ENCODE data around the gene STOX1.
"Not testable (repeated sequence)": the region's sequence is repeated elsewhere in the genome, so short reads cannot be mapped to it uniquely, and the experiment has no call there.

Gene STOX1

DNA sequence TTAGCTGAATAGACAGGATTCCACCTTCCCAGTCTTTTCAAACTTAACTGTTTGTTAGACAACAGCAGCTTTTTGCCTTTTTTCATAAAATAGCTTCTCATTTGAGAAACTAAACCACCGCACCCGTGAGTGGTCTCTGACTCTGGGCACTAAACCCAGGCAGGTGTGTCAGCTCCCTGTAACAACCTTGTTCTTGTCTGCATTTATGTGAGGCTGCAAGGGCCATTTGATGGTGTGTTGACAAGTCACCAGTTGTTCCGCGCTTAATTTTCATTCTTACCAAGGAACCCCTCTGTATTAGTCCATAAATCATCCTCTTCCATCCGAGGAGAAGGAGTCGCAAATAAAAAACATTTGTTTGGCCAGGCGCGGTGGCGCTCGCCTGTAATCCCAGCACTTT, 1.5 kb downstream of the STOX1 start:
- DNase-seq (ENCODE audit: low spot score) = no peak

DNA sequence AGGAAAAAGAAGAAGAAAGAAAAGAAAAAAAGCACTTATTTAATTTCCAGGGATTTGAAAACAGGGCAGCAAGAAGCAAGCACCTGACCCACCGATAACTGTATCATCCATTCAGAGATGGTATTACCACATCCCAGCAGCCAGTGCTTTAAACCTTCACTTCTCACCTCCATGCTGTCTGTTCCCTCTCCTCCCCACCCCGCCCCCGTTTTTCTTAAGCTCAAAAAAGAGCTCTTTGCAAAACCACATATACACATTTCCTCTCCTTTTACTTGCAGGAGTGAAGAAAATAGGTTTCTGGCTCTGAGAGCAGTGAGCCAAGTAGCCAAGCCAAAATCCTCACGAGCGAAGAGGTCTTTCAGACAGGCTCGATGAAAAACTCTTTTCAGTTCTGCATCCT, 2.2 kb downstream of the STOX1 start:
- DNase-seq (ENCODE audit: low spot score) = no peak

DNA sequence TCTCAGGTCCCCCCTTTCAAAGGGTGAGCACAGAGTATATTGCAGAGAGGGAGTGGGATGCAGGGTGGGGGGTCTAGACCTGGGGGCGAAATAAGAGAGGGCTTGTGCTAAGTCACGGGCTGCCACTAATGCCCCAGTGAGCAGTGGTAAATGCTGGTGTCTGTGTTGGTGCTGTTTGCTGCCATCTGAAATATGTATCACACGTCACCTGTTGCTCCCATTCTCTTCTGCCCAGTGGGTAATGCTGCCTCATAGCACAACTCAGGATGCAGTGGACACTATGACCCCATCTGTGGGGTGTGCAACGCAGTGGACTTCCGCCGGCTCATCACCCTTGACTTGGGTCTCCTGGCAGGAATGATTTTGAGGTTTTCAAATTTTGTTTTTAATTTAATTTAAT, 2.6 kb downstream of the STOX1 start:
- no peak for DNase-seq (ENCODE audit: low spot score)

DNA sequence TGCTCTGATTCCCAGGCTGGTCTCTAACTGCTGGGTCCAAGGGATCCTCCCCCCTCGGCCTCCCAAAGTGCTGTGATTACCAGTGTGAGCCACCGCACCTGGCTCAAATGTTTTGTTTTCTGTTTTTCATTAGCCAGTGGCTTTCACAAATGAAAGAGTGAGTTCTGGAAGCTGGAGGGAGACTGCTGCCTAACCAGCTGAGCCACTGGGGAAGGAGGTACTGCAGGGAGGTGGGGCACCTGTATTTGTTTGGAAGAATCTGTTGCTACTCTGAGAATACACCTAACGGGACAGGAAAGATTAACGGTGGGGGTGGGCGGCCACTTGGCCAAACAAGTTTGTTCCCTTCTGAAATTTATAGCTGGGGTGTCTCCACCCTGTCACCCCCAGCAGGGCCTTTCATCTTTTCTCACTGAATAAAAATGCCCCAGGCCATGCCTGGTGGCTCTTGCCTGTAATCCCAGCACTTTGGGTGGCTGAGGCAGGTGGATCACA, 4.7 kb downstream of the STOX1 start:
- DNase-seq (ENCODE audit: low spot score) = no peak

DNA sequence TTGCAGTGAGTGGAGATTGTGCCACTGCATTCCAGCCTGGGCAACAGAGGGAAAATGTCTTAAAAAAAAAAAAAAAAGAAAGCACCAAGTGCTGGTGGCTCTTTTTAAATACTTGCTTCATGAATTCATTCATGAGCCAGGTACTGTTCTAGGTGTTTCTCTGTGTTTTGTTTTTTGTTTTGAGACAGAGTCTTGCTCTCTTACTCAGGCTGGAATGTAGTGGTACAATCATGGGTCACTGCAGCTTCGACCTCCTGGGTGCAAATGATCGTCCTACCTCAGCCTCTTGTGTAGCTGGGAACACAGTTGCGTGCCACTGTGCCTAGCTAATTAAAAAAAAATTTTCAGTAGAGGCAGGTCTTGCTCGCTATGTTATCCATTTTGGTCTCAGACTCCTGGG, 5.3 kb downstream of the STOX1 start:
- no peak for DNase-seq (ENCODE audit: low spot score)

DNA sequence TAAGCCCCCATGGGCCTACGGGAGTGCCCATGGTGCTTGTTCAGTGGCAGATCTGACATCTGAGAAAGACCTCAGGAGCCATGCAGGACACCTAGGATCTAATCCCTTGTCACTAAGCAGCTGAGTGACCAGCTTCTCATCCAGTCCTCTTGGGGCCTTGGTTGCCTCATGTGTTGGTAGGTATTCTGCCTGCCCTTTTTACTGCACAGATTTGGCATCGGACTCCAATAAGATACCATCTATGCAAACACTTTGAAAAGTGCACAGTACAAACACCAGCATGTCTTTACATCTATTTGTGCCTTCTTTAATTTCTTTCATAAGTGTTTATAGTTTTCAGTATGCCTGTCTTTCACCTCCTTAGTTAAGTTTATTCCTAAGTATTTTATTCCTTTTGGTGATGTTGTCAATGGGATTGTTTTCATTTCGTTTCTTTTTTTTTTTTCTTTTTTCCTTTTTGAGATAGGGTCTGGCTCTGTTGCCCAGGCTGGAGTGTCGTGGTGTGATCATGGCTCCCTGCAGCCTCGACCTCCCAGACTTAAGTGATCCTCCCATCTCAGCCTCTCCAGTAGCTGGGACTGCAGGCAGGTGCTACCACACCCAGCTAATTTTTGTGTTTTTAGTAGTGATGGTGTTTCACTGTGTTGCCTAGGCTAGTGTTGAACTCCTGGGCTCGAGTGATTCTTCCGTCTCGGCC, 10.4 kb downstream of the STOX1 start:
- no peak for DNase-seq (ENCODE audit: low spot score)

DNA sequence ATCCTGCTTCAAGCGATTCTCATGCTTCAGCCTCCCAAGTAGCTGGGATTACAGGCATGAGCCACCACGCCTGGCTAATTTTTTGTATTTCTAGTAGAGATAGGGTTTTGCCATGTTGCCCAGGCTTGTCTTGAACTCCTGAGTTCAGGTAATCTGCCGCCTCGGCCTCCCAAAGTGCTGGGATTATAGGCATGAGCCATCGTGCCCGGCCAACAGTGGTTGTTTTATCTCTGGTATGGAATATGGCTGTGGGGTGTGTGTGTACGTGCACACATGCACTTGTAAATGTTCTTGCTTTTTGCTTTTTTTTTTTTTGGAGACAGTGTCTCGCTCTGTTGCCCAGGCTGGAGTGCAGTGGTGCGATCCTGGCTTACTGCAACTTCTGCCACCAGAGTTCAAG, 13.3 kb downstream of the STOX1 start:
- not testable (repeated sequence) for DNase-seq (ENCODE audit: low spot score)

DNA sequence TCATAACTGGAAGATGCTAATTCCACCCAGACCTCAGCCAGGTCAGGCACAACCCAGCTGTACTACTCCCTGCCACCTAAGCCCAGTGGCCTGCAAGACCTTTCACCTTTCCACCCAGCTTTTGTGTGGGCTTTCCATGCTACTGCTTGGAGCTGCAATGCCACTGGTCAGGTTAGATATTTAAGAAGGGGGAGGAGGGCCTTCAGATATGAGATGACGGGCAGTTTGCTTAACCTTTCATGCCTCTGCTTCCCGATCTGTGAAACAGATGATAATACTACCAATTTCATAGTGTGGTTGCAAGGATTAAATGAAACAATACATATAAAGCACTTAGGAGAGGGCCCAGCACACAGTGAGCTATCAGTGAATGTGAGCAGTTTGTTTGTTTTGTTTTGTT, 20.9 kb downstream of the STOX1 start:
- DNase-seq (ENCODE audit: low spot score) = no peak

DNA sequence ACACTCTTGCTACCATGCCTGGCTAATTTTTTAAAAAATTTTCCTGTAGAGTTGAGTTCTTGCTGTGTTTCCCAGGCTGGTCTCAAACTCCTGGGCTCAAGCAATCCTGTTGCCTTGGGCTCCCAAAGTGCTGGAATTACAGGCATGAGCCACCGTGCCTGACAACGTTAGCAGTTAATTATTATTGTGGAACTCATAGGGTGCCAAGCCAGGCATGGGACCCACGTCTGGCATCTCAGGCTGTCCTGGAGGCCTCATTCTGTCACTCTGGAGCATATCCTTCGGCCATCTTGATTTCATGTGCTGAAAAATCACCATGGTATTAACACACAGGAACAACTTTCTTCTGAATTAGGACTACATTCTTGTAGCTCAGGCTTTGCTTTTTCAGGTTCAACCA, 21.5 kb downstream of the STOX1 start:
- DNase-seq (ENCODE audit: low spot score) = no peak

DNA sequence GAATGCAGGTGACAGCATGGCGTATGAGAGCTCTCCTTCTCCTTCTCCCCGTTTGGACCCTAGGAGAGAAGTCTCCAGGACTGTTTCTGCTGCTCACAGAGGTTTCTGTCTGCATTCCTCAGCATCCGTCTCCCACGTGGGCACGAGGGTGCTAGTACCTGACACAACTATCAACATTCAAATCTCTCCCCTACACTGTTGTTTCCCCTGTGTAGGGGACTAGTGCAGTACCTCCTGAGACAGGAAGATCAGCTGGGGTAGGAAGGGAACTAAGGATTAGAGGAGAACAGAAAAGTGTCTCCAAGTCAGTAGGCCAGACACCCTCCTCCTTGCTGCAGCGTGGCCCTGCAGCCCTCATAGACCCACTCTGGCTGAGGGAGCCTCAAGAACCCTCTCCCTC, 29.0 kb downstream of the STOX1 start:
- DNase-seq (ENCODE audit: low spot score) = no peak

DNA sequence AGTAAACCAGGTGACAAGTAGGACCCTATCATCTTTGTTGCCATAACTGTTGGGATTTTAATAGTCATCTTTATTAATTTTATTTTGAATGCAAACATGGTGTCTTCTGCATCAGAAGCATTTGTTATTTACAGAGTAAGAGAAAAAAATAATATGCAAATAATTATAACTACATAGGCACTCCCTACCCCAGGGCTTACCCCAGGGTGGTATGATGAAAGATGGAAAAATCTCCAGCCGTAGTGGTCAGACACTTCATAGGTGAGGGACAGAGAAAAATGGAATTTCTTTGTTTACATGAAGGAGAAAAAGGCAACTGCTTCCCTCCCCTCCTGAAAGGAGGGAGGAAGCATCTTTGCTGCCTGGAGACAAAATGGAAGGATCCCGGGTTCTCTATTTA, 29.7 kb downstream of the STOX1 start:
- no peak for DNase-seq (ENCODE audit: low spot score)

DNA sequence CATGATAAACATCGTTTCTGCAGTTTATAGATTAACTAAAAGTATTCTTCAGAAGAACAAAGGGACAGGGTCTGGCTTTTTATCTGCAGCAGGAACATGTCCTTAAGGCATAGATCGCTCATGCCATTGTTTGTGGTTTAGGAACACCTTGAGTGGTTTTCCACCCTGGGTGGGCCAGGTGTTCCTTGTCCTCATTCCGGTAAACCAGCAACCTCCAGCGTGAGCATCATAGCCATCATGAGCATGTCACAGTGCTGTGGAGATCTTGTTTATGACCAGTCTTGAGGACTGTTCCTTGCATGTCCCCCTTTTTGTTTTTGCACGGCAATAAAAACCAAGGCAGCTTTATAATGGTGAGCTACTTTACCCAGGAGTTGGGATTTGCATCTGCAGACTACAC, 33.9 kb downstream of the STOX1 start:
- no peak for DNase-seq (ENCODE audit: low spot score)

DNA sequence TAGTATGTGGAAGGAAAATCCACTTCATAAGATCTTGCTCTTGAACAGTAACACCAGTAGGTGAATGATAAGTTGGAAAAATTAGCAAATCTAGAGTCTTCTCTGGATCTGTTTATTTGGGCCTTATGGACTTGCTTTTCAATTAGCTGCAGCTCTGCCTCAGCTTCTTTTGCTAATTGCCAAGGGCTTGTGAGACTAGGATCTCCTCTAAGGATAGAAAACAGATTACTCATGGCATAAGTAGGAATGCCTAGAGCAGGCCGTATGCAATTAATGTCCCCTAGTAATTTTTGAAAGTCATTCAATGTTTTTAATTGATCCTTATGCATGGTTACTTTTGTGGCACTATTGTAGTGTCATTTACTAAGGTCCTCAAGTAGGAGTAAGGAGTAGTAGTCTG, 37.3 kb downstream of the STOX1 start:
- DNase-seq (ENCODE audit: low spot score) = no peak

DNA sequence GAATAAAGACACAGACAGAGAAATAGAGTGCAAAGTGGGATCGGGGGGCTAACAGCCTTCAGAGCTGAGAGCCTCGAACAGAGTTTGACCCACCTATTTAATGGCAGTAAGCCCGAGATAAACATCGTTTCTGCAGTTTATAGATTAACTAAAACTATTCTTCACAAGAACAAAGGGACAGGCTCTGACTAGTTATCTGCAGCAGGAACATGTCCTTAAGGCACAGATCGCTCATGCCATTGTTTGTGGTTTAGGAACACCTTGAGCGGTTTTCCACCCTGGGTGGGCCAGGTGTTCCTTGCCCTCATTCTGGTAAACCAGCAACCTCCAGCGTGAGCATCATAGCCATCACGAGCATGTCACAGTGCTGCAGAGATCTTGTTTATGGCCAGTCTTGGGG, 40.8 kb downstream of the STOX1 start:
- not testable (repeated sequence) for DNase-seq (ENCODE audit: low spot score)

DNA sequence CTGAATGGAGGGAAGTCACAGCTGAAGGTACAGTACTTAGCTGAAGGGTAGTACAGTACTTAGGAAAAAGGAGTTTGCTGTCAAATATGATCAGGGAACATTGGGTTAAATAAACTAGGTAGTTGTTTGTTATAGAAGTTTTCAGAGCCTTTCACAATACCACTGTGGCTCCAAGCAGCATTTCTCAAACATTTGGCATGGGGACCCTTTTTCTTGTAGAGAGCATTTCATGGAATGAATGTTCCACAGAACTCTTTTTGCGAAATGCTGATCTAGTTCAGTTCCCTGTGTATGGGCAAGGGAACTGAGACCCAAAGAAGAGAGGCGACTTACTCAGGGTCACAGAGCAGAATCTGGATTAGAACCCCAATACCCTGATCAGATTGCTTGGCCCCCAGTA, 42.3 kb downstream of the STOX1 start:
- DNase-seq (ENCODE audit: low spot score) = no peak

DNA sequence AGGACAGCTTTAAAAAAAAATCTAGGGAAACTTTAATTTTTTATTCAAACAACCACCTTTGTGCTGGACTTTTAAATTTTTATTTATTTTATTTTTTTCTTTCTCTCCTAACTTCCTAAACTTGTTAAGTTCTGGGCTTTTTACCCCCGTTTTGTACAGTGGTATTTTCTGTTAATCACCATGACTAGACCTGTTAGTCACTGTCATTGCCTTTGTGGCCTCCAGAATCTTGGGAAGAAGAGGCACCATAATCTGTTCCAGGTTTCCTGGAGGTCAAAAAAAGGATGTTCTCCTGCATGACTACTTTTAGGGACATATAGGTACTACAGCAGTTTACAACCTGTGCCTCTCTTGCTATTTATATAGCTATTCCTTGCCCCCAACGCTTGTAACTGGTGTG, 42.7 kb downstream of the STOX1 start:
- no peak for DNase-seq (ENCODE audit: low spot score)

DNA sequence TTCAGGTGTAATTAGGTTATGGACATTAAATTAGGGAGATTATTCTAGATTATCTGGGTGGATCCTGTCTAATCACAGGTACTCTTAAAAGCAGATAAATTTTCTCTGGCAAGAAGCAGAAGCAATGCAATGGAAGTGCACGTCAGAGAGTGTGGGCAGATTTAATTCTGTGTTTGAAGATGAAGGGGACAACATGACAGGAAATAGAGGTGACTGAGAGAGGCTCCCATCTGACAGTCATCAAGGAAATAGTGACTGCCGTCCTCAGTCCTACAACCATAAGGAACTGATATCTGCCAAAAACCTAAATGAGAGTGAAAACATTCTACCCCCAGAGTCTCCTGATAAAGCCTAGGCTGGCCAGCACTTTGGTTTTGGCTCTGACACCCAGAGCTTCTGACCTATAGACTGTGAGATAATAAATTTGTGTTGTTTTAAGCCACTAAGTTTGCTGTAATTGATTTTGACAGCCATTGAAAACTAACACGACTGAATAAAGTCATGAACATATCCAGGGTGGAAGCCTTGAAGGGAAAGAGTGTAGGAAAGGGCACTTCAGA, 43.3 kb downstream of the STOX1 start:
- DNase-seq (ENCODE audit: low spot score) = no peak

DNA sequence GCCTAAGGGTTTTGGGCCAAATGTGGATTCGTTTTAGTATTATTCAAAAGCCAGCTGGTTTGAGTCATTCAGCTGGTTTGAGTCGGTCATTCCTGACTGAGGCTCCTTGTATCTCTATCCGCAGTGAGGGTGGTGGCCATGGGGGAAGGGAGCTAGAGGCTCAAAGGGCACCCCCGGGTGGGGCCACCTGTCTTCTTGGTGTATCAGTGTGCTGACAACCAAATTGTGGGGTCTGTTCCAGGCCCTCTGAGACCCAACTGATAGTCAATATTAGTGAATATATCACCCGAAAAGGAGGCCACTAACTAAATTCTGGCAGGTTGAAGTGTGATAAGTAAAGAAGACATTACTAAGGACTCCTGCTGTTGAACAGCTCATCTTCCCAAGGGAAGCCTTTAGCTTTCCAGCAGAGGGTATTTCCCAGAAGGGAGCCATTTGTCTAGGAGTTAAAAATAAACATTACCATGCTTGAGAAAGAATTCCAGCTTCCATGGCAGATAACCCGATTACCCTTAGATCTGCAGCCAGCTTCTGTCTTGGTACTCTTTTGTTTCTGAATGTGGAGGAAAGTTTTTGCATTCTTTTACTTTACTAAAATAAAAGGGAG, 43.9 kb downstream of the STOX1 start:
- DNase-seq (ENCODE audit: low spot score) = no peak

DNA sequence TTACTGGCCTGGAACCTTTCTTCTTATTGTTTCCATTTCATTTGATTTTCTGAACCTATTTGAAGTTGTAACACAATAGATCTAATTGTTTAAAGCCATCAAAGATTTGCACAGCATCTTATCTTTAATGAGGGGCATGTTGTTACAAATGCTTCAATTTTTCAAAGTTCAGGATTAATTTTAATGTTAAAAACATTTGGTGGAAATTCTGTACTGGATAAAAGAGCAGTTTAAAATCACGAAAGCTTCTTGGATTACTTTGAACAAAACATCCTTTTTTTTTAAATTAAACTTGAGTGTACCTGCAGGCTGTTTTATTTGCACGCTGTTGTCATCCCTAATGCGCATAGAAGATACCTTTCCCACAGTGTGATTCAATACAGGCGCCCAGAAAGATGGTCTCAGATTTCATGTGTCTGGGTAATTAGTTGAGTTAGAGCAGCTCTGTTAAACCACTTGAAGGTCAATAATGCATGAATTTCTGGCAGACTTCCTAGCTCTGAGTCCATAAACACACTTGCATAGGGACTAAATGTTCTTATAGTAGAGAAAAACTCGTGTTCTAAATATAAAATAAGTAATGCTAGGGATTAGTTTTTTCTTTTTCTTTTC, 44.5 kb downstream of the STOX1 start:
- DNase-seq (ENCODE audit: low spot score) = no peak

DNA sequence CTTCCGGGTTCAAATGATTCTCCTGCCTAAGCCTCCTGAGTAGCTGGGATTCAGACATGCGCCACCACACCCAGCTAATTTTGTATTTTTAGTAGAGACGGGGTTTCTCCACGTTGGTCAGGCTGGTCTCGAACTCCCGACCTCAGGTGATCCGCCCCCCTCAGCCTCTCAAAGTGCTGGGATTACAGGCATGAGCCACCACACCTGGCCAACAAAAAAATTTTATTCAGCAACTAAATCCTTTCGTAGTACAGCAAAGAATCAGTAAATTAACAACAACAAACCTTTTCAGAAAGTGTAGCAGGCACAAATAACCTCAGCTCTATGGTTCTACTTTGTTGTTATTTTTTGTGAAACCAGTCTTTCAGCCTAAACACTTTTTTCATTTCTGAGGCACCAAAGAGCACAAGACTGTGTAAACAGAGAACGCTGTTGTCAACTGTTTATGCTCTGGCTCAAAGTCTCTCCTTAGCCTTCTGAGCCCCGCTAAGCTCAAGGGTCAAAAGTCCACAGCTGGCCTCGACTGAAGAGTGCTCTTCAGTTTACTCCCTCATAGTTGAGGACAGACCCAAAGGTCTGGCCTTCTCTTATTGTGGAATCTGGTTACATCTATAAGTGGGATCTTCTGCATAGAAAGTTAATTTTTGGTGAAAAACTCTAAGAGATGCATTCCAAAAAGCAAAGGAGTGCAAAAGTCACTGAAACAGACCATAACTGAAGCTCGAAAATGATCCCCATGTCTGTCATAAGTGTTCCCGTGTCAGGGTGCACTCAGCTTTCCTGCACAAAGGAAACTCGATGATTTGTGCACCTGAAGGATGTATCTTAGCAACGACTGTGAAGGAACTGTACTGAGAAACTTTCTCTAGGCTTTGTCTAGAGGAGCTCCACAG, 49.2 kb downstream of the STOX1 start:
- no peak for DNase-seq (ENCODE audit: low spot score)

DNA sequence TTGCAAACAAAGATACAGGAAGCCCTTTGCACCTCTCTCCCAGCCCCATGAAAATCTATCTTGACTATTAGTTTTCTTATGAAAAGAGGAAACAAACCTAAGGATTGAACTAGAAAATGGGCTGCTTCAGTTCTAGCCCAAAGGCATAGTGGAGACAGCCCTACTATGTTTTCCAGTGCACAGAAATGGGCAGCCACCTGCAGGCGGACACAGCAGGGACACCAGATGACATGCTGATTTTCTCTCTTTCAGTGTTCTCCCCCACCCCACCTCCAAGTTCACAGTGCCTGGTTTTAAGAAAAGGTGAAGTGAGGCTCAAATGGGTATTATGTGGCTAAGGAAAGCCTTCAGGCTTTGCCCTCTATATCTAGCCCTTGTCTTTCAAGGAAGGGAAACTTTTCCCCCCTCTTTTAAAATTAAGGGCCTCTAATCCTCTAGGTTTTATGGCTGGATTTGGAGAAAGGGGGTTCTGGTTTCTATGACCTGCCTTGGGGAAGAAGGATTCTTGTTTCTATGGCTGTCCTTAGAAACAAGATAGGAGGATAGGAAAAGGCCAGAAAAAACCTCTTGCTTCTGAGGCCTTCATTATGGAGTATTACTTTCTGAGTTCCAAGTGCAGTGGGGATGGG, 50.3 kb downstream of the STOX1 start:
- no peak for DNase-seq (ENCODE audit: low spot score)

DNA sequence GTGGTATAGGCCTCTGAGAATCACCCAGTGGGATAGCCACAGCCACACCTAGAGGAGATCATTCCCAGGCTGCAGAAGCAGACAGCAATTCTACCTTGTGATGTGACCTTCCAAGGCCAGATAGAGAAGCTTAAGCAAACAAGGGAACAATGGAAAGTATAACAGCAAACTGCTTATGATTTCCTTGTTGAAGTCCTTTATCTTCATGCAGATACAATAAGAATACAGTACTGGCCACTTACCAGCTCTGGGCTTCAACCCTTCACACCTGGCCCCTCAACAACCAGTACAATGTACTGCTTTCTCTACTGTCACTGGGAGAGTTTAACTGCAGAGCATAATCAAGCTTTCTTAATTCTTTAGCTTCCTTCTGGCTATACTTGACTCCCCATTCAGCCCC, 51.2 kb downstream of the STOX1 start:
- no peak for DNase-seq (ENCODE audit: low spot score)

Data from CD4-positive, alpha-beta T cell treated with Interleukin-15 for 4 hours (primary cell).